GM19238 (cell line): ENCODE measurements around the gene KLLN.
"Not testable (repeated sequence)": the region's sequence is repeated elsewhere in the genome, so short reads cannot be mapped to it uniquely, and the experiment has no call there.

Source experiments
- DNase-seq: peaks from one replicate; pipeline ENCODE4 v3.0.0; 2011; ENCODE audit warnings: low spot score; ENCODE audit not compliant: insufficient read length

The KLLN gene

GRCh38 chr10:87866412-87866974 is 3.2 kb upstream of the KLLN start:
- no peak for DNase-seq

- no peak for DNase-seq
Measured at GRCh38 chr10:87865241-87865881, 2.0 kb upstream of the KLLN start.

- DNase-seq, result no peak
Measured at GRCh38 chr10:87864496-87865059, 1.2 kb upstream of the KLLN start.

GRCh38 chr10:87863951-87864495 is 690 bp upstream of the KLLN start:
- DNase-seq, result not testable (repeated sequence)

- DNase-seq, result no peak
Measured at GRCh38 chr10:87862679-87863052, 667 bp downstream of the KLLN start.

GRCh38 chr10:87861953-87862678 is 1.2 kb downstream of the KLLN start:
- peak; percentile 70 for DNase-seq

GRCh38 chr10:87861566-87861952 is 1.8 kb downstream of the KLLN start:
- no peak for DNase-seq

GRCh38 chr10:87860816-87861403 is 2.4 kb downstream of the KLLN start:
- DNase-seq, result no peak

- no peak for DNase-seq
Measured at GRCh38 chr10:87860156-87860795, 3.1 kb downstream of the KLLN start.

- DNase-seq, result not testable (repeated sequence)
Measured at GRCh38 chr10:87855665-87856064, 7.7 kb downstream of the KLLN start.

- DNase-seq, result not testable (repeated sequence)
Measured at GRCh38 chr10:87855247-87855646, 8.1 kb downstream of the KLLN start.

- DNase-seq, result no peak
Measured at GRCh38 chr10:87852089-87852488, 11.2 kb downstream of the KLLN start.

- DNase-seq, result no peak
Measured at GRCh38 chr10:87850742-87851205, 12.6 kb downstream of the KLLN start.

GRCh38 chr10:87849001-87849400 is 14.3 kb downstream of the KLLN start:
- no peak for DNase-seq

GRCh38 chr10:87847550-87847949 is 15.8 kb downstream of the KLLN start:
- DNase-seq, result no peak

- not testable (repeated sequence) for DNase-seq
Measured at GRCh38 chr10:87846711-87847110, 16.6 kb downstream of the KLLN start.

- DNase-seq, result no peak
Measured at GRCh38 chr10:87846023-87846422, 17.3 kb downstream of the KLLN start.

- no peak for DNase-seq
Measured at GRCh38 chr10:87845624-87845998, 17.7 kb downstream of the KLLN start.

GRCh38 chr10:87844837-87845623 is 18.3 kb downstream of the KLLN start:
- no peak for DNase-seq

- DNase-seq, result no peak
Measured at GRCh38 chr10:87843714-87844113, 19.6 kb downstream of the KLLN start.
